HG03575 (cell line): ENCODE data around the gene TMCO4.

ENCODE experiments used
- ATAC-seq: cut with Tn5 transposase; IDR thresholded peaks from one replicate; pipeline ENCODE4 v1.9.1; 2021; ENCODE audit not compliant: unreplicated experiment, insufficient number of reproducible peaks, low FRiP score; ENCODE audit errors: extremely low read depth

The TMCO4 gene

DNA sequence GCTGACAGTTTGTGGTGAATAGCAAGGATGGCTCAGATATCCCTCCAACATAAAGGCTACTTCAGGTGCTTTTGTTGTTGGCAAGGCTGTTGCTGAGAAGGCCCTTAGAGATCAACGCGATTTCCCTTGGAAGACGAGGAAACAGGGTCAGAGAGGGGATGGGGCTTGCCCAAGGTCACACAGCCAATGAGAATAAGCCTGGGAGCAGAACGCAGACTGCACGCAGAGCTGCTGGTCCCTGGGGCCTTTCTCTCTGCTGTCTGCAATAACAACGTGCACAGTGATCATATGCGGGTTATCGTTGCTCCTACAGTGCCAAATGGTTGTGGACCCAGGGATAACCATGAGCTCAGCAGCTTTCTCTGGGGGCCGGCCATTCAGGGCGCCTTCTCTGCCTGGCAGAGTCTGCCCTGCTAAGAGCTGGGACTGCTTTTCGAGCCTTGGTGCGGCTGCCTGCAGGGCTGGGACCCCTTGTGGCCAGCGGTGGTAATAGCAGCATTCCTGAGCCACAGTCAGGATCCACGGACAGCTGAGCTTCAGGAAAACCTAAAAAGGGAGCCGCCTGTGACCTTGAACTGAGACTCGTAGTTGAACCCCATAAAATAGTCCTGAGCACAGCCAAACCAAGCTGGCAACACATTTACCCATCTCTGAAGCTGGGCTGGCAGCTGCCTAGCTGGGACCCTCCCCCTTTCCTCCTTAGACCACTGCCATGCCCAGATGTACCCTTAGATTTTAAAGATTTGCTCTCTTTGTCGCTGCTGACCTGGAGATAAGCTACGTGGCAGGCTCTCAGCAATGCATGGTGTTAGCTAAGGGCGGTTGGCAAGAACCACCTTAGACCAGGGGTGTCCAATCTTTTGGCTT lies 95.2 kb downstream of the TMCO4 start:
- ATAC-seq = no peak

DNA sequence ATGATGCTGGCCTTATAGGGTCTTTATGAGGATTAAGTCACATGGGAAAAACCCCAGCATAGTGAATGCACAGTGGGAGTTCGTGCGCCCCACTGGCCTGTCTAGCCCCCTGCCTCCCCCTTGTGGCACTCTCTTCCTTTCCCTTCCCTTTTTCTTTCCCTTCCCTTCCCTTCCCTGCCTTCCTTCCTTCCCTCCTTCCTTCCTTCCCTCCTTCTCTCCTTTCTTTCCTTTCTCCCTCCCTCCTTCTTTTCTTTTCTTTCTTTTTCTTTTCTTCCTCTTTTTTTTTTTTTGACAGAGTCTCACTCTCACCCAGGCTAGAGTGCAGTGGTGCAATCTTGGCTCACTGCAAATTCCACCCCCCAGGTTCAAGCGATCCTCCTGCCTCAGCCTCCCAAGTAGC lies 96.4 kb downstream of the TMCO4 start:
- no peak for ATAC-seq

DNA sequence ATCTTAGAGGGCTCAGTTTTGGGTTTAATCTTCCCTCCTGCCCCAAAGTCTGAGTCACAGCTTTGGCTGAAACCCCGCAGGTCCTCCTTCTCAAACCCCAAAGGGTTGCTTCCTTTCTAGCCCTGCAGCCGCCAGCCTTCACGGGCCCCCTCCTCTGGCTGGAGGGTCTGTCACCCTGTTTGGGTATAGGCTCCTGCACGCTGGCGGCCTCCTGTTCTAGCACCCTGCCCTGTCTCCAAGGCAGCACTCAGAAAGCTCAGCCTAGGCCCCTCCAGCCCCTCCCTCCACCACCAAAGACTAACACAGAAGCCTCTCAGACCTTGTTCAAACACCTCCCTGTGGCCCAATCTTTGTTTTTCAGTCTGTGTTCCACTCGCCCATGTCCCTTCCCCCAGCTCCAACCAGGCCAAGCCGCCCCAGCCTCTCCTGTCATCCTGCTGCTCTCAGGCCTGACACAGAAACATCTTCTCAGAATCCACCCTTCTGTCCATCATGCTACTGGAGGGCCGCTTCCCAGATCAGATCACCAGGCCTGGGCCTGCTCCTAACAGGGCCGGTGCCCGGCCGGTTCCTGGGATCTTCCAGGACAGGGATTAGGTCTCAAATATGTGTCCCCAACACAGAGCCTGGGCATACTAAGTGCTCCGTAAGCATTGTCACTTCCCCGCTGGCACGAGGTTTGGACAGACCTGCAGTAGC lies 99.5 kb downstream of the TMCO4 start:
- no peak for ATAC-seq

DNA sequence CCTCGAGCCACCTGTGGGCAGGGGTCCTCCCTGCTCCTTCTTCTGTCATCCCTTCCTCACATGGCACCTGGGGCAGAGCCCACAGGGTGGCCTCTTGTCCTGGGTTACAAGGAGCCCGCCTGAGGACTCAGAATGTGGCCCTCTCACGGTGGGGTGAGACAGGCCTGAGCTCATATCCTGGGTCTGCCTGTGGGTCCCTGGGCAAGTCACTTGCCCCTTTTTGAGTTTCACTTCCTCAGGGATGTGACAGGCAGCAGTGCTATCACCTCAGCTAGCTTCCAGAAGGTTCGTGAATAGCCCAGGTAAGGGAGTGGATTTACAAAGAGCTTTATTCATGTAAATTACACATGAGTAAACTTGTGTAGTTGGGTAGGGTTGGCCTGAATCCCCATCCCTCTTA lies 101.5 kb downstream of the TMCO4 start:
- no peak for ATAC-seq

DNA sequence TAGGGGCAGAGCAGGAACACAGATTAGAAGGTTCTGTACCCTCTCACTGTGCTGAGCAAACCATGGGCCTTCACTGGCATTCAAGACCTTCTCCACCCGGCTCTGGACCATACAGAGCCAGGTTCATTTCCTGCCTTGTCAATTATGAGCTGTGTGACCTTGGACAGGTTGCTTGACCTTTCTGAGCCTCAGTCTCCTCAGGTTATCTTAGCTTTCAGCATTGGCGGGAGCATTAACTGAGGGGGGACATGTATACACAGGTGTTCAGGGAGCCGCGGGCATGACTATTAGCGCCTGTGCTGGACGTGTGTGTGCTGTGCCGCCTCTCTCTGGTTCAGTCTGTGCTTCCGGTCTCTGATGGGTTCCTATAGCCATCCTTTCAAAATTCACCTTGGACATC lies 102.9 kb downstream of the TMCO4 start:
- no peak for ATAC-seq

DNA sequence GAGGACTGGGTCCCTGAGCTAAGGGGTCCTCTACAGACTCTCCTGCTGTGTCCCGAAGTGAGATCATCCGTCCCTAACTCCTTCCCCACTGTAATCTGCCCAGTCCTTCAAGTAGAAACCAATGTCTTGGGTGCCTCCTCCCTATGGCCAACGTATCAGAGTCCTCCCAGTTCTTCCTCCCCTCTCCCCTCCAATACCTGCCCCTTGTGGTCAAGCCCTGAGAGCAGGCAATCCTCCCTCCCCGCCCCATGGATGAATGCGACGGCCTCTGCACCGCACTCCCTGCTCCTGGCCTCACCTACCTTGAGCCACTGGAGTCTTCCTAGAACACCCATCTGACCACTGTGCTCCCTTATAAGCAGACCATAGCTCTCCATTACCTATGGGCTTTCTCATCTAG lies 103.9 kb downstream of the TMCO4 start:
- no peak for ATAC-seq

DNA sequence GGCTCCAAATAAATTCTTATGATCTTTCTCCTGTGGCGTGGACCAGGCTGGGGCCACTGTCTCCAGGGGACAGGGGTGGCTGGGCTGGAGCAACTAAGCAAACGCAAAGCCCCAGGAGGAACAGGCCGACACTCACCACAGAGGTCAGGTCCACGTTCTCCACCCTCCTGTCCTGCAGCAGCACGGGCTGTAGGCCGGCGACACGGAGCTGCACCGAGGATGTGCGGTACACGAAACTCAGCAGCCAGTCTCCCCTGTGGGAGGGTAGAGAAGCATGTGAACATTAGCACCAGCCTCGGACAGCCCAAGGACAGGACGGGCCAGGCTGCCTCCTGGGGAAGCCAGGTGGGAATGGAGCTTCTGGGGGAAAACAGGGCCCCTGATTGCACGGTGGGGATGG lies 105.4 kb downstream of the TMCO4 start:
- no peak for ATAC-seq

DNA sequence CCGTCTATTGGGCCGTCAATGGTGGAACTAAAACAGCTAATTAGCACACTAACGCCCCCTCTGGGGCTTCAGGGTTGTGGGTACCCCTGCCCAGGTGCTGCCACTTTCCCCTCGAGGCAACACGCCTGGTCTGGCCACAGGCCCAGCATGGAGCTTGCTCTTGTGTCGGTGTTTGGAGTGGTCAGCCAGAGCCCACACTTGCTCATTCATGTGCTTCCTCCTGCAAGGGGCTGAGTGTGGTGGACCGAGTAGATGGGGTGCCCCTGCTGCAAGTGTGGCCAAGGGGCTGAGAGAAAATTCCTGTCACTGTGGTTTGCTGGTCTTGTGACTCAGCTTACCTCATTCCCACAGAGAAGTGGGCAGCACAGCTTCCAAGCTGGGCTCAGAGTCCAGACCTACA lies 109.4 kb downstream of the TMCO4 start:
- no peak for ATAC-seq

DNA sequence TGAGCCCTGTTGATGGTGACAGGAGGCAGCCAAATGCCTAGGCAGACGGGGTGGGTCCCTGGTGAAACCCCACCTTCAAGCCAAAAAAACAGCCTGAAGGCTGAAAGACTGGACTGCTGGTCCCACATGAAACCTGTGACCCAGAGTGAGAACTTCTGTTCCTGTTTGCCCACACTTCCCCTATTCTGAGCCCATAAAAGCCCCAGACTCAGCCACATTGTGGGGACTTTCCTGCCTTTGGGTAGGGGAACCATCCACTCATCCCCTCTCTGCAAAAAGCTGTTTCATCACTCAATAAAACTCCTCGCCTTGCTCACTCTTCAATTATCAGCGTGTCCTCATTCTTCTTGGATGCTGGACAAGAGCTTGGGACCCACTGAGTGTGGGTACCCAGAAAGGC lies 109.9 kb downstream of the TMCO4 start:
- ATAC-seq = no peak

DNA sequence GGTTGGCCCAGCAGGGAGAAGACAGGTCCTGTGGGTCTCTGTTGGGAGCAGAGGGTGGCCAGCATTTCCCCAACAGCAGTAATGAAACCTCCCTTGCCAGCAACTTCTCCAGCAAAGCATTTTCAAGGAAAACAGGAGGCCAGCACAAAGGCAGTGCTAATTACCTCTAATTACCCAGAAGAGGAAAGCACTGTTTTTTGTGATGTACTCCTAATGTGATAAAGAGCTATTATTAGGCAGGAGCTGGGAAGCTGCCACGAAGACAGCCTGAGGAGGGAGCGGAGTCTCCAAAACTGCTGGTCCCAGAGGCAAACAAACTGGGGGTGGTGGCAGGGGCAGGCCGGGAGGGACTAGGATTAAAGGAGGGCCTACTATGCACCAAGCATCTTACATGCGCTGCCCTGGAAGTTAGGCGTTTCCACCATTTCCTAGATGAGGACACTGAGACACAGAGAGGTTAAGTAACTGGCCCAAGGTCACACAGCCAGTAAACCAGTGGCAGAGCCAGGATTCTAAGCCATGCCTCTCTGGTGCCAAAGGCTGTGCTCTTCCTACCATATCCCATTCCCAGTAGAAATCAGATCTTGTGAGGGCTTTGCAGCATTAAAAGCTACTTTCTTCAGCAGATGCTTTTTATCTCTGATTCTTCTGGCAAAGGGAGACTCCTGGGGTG lies 110.5 kb downstream of the TMCO4 start:
- no peak for ATAC-seq

DNA sequence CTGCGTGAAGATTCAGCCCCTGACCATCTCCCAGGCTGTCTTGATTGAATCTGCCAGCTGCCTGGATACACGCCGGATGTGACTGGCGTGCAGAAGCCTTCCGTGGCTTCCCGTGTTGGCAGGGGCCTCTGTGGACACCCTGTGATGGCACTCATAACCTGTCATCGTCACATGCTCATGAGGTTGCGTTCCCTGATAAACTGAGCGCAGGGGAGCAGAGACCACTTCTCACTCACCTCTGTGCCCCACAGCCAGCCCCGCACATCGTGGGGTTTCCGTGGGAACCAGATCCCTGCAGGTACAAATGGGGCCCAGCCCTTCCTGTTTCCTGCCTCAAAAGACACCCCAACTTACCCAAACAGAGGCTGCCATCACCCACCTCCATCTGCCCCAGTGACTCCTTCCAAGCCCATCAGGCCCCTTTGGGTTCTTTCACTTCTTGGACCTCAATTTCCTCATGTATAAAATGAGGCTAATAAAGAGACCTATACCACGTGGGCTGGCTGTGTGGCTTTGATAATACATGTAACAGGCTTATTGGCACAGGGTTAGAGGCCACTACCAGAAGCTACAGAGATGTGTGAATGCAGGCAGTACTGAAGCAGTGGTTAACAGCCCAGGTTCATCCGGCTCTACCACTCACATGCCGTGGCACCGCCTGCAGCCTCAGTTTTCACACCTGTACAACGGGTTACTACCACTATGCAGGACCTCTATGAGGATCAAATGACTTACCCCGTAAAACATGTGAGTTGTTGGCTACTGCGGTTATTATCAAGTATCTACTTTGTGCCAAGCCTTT lies 111.5 kb downstream of the TMCO4 start:
- ATAC-seq = no peak

DNA sequence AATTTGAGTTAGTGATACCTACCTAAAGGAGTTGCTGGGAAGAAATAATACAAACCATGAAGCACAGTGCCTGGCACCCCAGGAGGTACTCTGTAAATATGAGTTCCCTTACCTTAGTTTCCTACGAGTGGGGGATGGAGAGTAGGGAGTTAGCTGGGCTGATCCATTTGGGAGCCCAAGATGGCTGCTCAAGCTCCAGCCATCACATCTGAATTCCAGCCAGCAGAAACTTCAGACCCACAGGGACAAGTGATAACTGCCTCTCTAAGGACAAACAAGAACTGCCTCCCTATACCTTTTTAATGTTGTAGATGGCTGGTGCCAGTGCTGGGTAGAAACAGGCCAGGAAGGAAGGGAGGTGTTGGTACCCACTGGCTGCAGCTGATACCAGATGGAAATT lies 112.3 kb downstream of the TMCO4 start:
- ATAC-seq = no peak

DNA sequence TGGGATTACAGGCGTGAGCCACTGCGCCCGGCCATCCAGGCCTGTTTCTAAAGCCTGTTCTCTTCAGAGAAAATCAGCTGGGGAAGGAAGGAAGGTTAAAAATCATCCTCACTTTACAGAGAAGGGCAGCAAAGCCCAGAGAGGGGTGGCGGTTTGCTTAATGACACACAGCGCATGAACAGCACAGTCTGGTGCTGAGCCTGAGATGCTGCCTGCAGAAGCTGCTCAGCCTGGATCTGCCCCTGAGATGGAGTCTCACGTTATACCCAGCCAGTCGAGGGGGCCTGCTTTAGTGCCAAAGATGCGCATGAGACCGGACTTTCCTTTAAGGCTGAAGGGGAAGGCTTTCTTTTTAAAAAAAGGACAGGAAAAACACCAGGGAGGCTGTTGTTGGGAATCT lies 113.7 kb downstream of the TMCO4 start:
- ATAC-seq = no peak

DNA sequence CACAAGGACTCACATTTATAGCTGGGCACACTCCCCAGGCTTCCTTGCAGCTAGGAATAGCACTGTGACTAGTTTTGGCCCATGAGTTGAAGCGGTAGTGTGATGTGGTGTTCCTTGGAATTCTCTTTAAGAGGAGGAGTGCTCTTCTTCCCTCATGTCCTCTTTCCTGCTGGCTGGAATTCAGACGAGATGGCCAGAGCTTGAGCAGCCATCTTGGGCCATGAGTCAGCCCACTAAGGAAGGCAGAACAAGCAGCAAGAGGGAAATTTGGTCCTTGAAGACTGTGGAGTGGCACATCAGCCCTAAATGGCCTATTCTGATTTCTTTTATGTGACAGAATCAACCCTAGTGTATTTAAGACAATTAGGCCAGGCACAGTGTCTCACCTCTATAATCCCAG lies 115.0 kb downstream of the TMCO4 start:
- no peak for ATAC-seq

DNA sequence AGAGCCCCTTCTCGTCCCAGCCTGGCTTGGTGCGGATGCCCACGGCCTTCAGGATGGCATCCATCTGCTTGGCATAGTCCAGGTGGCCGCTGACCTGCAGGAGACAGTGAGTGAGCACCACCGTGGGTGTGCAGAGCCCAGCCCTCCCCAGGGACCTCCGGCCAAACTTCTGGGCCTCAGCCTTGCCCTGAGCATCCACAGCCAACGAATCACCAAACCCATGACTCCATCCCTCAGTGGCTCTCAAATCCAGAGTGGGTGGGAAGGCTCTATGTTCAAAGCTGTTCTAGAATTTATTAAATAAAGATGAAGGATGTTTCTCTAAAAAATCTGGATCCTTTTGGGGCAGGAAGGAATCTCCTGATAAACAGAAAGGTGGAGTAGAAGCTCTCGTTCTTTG lies 116.4 kb downstream of the TMCO4 start:
- ATAC-seq = no peak

DNA sequence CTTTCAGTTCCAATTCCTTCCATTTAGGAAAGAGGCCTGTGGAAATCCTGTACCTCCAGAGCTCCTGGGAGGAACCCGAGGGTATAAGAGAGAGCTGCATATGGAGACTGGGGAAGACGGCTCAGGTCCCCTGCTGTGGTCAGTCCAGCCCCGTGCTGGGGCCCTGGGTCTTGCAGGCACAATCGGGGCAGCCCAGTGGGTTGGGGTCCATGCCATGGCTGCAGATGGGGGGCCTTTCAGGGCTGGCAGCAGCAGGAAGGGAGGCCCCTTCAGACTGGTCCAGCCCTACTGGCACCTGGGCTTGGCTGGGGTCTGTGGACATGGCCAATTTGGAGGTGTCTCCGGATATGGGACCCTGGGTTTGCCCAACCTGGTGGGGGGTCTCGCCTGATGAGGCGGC lies 116.8 kb downstream of the TMCO4 start:
- ATAC-seq = no peak

DNA sequence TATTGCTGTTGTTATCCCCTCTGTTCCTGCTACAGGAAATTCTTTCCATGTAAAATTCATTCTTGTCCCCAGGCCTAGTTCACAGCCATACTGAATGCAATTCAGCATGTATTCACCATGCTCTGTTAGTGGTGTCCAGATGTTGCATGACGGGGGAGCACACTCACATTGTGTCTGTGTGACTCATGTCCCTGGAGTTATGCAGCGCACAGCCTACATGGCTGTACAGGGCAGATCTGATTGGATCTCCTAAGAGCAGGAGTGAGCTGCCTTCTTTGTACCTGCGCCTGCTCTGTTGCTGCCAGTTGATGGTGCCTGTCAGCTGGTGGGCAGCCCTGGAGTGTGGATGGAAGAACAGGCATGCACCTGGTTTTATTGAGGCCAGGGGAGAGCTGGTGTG lies 117.5 kb downstream of the TMCO4 start:
- no peak for ATAC-seq

DNA sequence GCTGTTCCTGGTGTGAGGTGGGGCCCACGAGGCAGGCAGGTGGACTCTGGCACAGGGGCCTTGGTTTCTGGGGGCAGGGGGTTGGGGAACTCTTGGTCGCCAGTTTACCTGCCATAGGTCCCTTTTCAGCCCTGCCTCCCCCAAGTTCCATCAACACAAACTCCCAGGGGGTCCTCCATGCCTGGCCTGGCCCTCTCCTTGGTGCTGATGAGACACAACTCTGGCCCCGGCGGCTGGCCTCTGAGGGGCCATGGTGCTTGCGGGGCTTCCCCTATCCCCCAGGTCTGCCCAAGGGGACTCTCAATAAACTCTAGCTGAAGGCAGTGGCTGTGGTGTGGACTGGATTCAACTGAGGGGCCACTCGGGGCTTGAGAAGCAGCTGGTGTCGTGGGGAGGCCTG lies 119.1 kb downstream of the TMCO4 start:
- no peak for ATAC-seq

DNA sequence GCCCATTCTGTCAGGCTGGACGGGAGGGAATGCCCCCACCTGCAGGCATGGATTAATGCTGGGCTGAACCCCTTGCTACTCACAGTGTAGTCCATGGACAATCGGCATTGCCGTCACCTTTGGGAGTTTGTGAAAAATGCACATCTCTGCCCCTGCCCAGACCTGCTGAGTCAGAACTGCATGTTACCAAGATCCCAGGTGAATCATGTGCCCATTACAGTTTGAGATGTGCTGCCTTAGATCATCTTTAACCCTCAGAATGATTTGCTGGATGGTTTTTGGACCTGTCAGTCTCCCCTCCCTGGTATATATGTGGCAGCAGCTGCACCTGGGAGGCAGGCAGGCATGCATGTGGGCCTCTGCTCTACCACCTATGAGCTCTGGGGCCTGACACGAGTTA lies 120.0 kb downstream of the TMCO4 start:
- no peak for ATAC-seq
